ENCODE data around the gene FBN1.

GRCh38 chr15:48462688-48463087, 182.8 kb downstream of the FBN1 start:
- TF ChIP-seq POLR2AphosphoS5 (IDR thresholded peaks at IDR 0.05; ENCODE audit: borderline replicate concordance, low read depth, low read length) (no peak), EZH2 (IDR thresholded peaks at IDR 0.05) (no peak), FOXP2 (optimal IDR thresholded peaks at IDR 0.05; ENCODE audit: control extremely low read depth, extremely low read length, insufficient read depth) (no peak)
